ENCODE data around the gene NFX1.

DNA sequence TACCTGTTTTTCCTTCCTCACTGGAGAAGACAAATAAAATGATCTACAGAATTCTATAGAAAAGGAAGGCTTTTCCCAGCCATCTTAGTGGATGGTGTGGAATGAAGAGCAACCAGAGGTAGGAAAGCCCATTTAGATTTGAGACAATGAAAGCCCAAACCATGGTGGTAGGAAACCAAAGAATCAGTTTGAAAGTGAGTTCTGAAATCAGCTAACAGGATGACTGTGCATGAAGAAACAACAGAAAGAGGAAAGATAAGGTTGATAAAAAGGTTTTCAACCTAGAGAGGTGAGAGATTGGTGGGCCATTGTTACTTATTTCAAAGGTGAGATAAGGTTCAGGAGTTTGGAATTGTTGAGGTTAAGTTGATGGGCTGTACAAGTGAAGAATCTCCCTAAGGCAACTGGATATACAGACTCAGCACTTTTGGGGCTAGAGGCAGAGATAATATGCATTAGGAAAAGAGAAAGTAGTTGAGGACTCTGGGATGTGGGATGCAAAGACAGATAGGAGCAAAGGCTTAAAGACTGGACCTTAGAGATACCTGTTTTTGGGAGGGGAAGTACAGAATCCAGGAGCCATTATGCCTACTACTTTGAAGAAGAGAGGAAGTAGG lies 23.1 kb upstream of the NFX1 start:
- TF ChIP-seq ZNF274 (IDR thresholded peaks at IDR 0.05; ENCODE audit: low read length): no peak
- no peak for TF ChIP-seq ZNF274 (tag by site-specific recombination; IDR thresholded peaks at IDR 0.05; ENCODE audit: borderline replicate concordance)
- TF ChIP-seq EGR2 (tag by site-specific recombination; IDR thresholded peaks at IDR 0.05; ENCODE audit: low read depth): no peak
- no peak for TF ChIP-seq TRIM28 (IDR thresholded peaks at IDR 0.05; ENCODE audit: borderline replicate concordance, low read length)
- no peak for TF ChIP-seq ZNF174 (tag by site-specific recombination; IDR thresholded peaks at IDR 0.05)
- TF ChIP-seq CTCF (tag by site-specific recombination; IDR thresholded peaks at IDR 0.05): no peak
- TF ChIP-seq, protein P1, sequence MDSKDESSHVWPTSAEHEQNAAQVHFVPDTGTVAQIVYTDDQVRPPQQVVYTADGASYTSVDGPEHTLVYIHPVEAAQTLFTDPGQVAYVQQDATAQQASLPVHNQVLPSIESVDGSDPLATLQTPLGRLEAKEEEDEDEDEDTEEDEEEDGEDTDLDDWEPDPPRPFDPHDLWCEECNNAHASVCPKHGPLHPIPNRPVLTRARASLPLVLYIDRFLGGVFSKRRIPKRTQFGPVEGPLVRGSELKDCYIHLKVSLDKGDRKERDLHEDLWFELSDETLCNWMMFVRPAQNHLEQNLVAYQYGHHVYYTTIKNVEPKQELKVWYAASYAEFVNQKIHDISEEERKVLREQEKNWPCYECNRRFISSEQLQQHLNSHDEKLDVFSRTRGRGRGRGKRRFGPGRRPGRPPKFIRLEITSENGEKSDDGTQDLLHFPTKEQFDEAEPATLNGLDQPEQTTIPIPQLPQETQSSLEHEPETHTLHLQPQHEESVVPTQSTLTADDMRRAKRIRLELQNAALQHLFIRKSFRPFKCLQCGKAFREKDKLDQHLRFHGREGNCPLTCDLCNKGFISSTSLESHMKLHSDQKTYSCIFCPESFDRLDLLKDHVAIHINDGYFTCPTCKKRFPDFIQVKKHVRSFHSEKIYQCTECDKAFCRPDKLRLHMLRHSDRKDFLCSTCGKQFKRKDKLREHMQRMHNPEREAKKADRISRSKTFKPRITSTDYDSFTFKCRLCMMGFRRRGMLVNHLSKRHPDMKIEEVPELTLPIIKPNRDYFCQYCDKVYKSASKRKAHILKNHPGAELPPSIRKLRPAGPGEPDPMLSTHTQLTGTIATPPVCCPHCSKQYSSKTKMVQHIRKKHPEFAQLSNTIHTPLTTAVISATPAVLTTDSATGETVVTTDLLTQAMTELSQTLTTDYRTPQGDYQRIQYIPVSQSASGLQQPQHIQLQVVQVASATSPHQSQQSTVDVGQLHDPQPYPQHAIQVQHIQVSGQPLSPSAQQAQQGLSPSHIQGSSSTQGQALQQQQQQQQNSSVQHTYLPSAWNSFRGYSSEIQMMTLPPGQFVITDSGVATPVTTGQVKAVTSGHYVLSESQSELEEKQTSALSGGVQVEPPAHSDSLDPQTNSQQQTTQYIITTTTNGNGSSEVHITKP (tag by site-specific recombination; IDR thresholded peaks at IDR 0.05): no peak
- no peak for TF ChIP-seq ZBTB48 (tag by site-specific recombination; IDR thresholded peaks at IDR 0.05)
- no peak for TF ChIP-seq KLF10 (tag by site-specific recombination; IDR thresholded peaks at IDR 0.05)
